Left renal cortex interstitium (tissue), 4 donors: ENCODE results near the gene LGALS7. TPM values are rescaled to one million over a fixed set of nuclear protein-coding genes. Genes with fewer than 3 reads are reported as not detected.
"Not testable (repeated sequence)": the region's sequence is repeated elsewhere in the genome, so short reads cannot be mapped to it uniquely, and the experiment has no call there.

Experiments
- DNase-seq, 4 donors: peaks; one replicate each; pipeline ENCODE4 v3.0.0-alpha.2; 2013; ENCODE audit warnings: low read depth in 4 of 4, low spot score in 2 of 4, missing footprints in 1 of 4
- polyA plus RNA-seq, 4 donors: library from polyadenylated mRNA; unstranded; fragments of 120-200 nt; gene quantifications; one replicate each; pipeline ENCODE4 v1.2.1, GENCODE V29; 2013; ENCODE audit not compliant: insufficient read length in 4 of 4

LGALS7 gene
- polyA plus RNA-seq, 4 donors = 0.41 to 1.4 (median 0.71) TPM; not detected in 1

DNA sequence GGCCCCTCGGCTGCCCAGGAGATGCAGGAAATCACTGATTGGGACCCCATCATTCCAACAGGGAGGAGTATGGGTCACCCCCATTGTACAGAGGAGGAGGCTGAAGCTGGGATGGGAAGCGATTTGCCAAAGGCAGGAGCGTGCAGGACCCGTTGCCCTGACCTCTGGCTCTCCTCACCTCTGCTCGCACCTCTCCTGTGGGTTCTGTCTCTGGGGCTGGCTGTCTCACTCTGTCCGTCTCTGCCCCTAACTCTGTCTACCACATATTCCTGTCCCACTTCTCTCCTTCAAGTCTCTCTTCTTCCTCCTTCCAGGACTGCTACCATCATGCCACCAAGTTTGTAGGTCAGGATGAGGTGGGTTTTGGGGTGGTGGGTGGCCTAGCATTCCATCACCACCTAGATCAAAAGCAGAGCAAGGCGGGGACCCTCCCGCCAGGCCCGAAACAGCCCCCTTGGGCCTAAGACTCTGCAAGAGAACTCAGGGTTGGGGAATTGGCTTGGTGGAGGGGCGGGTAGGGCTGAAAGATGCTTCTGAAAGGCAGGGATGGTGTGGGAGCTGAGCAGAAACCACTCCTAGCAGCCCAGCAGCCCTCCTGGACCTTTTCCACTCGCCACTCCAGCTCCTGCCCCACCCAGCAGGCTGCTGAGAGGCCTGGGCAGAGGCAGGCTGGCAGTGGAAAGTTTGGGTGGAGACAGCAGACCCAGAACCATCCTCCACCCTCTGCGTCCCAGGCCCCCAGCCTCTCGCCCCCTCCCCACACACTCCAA, 1.0 kb upstream of the LGALS7 start:
- no peak for DNase-seq

DNA sequence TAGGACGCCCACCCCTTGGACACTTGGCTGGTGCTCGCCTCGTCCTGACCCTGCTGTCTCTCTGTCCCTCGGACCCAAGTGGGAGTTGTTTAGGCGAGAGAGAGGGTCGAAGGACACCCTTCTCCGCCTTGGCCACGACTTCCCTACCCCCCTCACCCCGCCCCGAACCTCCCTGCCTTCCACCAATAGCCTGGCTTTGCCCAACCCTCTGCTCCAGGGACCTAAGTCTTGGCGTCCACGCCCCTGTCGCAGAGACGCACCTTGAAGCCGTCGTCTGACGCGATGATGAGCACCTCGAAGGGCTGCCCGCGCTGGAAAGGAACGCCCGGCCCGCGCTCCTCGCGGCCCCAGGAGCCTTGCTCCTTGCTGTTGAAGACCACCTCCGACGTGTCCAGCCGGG, 1.7 kb downstream of the LGALS7 start:
- DNase-seq = not testable (repeated sequence)

DNA sequence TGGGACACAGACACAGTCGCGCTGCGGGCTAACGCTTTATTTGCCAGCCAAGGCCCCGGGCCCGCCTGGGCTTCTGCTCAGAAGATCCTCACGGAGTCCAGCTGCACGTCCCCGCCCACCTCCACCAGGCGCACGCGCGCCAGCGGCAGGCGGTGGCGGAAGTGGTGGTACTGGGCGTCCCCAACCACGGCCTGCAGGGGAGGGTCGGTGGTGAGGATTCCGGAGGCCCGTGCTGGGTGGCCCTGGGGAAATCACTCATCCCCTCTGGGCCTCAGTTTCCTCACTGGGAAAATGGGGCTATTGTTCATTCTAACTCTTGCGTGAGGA, 2.4 kb downstream of the LGALS7 start:
- DNase-seq = not testable (repeated sequence)

DNA sequence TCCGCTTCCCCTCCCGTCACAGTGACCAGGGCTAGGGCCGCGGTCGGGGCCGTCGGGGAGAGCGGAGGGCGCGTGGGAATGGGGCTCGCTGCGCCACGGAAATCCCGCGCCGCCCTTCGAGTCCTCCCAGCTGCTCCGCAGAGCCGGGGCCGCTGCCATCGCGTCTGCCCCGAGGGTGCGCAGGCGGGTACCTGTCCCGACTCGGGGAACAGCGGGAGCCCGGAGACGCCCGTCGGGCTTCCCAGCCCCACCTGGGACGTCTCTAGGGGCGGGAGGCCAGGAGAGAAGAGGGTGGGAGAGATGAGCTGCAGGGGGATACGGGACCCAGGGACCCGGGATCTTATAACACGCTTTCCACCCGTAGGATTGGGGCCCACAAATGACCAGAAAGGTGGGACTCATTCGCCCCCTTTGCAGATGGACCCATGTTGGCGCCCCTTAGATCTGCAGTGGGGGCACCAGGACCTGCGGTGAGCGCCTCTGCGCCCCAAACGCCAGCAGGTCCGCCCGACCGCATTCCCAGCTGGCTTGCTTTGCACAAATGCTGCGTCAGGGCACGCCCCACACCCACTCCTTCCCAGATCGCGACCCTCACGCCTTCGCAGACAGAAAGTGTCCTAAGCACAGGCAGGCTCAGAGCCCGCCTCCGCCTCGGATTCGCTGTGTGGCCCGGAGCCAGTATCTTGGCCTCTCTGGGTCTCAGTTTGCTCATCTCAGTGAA, 2.9 kb downstream of the LGALS7 start:
- DNase-seq = not testable (repeated sequence)

DNA sequence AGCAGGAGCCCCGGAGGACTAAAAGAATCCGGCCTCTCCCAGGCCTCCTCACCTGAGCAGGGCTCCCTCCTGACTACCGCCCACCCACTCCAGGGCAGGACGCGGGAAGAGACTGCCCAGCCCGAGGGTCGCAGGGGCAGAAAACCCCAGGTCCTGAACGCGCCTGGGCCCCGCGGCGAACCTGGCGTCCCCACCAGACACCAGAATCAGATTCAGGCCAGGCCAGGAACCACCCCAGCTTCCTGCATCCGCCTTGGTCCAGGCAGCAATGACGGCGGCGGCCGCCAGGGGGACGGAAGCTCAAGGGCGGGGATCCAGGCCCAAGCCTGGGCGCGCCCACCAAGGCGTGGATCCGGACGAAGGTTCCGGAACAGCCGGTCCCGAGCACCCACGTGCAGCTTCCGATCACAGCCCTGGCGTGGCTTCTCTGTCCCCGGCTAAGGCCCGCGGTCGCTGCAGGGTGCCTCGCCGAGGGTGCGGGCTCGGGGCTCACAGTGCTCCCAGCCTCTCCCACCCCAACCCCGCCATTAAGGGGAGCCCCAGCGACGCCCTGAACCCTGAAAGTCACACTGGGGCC, 3.6 kb downstream of the LGALS7 start:
- DNase-seq = peak in 3 of 4 donors; percentile 57 to 71 (median 70)

DNA sequence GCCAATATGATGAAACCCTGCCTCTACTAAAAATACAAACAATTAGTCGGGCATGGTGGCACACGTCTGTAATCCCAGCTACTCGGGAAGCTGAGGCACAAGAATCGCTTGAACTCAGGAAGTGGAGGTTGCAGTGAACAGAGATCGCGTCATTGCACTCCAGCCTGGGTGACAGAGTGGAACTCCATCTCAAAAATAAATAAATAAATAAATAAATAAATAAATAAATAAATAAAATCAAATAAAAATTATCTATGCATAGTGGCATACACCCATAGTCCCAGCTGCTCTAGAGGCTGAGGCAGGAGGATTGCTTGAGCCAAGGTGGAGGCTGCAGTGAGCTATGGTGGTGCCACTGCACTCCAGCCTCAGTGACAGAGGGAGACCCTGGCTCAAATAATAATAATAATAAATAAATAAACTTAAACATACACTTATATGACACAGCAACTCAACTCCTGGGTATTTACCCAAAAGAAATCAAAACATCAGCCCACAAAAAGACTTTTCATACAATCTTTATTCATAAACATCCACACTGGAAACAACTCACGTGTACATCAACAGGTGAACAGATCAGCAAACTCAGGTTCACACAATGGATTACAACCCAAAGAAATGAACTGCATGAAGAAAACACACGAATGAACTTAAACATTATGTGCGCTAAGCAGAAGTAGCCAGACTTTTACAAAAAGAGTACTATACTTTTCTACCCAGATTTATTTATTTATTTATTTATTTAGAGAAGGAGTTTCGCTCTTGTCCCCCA, 6.9 kb downstream of the LGALS7 start:
- DNase-seq = no peak

DNA sequence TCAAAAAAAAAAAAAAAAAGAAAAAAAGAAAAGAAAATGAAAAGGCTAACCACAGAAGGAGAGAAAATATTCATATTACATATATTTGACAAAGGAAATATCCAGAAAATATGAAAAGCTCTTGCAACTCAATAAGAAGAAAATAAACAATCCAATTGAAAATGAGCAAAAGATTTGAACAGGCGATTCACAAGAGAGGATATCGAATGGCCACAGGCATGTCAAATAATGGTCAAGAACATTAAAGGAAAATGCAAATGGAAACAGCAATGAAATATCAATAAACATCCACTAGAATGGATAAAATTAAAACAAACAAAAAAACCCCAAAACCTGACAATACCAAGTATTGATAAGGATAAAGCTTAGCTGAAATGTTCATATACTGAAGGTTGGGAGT, 8.1 kb downstream of the LGALS7 start:
- DNase-seq = no peak

DNA sequence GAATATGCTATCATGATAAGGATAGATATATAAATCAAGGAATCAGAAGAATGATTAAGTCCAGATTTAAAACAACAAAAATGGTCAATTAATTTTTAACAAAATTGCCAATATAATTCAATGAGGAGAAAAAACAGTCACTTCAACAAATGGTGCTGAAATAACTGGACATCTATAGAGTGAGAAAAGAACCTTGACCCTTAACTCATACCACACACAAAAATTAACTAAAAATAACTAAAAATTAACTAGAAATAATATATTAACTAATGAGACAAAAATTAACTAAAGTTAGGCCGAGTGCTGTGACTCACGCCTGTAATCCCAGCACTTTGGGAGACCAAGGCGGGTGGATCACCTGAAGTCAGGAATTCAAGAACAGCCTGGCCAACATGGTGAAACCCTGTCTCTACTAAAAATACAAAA, 9.5 kb downstream of the LGALS7 start:
- no peak for DNase-seq

DNA sequence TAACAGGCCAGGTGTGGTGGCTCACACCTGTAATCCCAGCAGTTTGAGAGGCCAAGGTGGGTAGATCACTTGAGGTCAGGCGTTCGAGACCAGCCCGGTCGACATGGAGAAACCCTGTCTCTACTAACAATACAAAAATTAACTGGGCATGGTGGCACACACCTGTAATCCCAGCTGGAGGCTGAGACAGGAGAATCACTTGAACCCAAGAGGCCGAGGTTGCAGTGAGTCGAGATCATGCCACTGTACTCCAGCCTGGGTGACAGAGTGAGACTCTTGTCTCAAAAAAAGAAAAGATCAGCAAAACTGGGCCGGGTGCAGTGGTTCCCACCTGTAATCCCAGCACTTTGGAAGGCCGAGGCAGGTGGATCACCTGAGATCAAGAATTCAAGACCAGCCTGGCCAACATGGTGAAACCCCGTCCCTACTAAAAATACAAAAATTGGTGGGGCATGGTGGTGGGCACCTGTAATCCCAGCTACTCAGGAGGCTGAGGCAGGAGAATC, 11.4 kb downstream of the LGALS7 start:
- DNase-seq = not testable (repeated sequence)

DNA sequence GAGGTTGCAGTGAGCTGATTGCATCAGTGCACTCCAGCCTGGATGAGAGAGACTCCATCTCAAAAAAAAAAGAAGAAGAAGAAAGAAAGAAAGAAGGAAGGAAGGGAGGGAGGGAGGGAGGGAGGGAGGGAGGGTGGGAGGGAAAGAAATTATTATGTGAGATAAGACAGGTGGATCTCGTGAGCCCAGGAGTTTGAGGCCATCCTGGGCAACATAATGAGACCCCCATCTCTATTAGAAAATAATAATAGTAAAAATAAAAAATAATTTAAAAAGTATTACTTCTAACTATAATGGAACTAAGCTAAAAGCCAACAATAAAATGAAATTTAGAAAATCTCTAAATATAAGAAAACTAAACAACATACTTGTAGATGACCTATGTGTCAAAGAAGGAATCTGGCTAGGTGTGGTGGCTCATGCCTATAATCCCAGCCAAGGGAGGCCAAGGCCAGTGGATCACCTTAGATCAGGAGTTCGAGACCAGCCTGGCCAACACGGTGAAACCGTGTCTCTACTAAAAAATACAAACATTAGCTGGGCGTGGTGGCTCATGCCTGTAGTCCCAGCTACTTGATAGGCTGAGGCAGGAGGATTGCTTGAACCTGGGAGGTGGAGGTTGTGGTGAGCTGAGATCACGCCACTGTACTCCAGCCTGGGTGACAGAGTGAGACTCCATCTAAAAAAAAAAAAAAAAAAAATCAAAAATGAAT, 12.4 kb downstream of the LGALS7 start:
- not testable (repeated sequence) for DNase-seq

DNA sequence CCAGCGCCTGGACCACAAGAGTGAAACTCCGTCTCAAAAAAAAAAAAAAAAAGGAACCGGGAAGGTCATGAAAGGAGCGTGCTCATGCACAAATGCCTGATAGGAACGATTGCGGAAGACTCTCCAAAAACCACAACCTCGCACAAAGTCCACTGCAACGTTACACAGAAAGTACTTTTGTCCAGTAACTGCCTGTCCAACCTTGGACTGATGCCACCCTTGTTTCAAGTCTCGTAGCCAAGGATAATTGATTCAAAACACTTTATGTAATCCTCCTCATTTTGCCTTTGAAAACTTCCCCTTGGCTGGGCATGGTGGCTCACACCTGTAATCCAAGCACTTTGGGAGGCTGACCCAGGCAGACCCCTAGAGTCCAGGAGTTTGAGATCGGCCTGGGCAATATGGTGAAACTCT, 13.7 kb downstream of the LGALS7 start:
- no peak for DNase-seq

DNA sequence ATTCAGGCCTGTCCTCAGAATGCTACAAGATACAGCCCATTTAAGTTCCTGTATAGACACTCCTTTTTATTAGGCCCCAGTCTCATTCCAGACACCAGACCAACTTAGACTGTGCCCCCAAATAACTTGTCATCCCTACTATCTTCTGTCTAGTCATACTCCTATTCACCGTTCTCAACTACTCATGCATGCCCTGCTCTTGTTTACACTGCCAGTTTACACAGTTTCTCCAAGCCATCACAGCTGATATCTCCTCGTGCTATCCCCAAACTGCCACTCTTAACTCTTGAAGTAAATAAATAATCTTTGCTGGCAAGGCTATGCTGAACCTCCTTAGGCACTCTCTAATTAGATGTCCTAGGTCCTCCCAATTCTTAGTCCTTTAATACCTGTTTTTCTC, 19.1 kb downstream of the LGALS7 start:
- DNase-seq = not testable (repeated sequence)

DNA sequence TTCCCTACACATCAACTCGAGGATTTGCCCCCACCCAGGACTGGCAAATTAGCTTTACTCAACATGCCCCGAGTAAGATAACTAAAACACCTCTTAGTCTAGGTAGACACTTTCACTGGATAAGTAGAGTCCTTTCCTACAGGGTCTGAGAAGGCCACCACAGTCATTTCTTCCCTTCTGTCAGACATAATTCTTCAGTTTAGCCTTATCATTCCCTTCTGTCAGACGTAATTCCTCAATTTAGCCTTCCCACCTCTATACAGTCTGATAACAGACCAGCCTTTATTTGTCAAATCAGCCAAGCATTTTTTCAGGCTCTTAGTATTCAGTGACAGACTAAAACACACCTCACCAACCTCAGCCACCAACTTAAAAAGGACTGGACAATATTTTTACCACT, 19.5 kb downstream of the LGALS7 start:
- DNase-seq = not testable (repeated sequence)

DNA sequence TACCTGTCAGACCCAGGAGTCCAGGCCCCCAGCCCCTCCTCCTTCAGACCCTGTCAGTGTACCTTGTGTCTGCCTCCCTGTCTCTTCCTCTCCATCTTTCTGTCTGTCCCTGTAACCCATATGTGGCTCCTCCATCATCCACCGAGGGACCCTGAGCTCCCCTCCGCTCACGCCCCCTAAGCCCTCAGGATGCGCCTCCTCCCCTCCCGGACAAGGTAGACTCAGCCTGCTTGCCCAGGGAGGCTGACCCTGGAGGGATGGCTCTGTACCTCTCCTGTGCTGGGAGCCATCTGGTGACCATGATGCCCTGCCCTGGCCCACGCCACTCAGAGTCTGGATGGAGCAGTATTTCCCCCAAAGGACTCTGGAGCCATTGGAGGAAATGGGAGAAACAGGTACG, 28.0 kb downstream of the LGALS7 start:
- no peak for DNase-seq

DNA sequence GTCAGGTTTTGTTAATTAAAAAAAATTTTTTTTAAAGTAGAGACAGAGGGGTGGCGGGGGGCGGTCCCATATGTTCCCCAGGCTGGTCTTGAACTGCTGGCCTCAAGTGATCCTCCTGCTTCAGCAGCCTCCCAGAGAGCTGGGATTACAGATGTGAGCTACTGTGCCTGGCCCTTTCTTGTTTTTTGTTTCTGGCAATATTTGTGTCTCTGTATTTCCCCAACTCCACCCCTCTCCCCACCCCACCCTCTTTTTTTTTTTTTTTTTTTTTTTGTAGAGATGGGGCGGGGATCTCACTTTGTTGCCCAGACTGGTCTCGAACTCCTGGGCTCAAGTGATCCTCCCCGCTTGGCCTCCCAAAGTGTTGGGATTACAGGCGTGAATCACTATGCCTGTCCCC, 28.4 kb downstream of the LGALS7 start:
- DNase-seq = no peak

DNA sequence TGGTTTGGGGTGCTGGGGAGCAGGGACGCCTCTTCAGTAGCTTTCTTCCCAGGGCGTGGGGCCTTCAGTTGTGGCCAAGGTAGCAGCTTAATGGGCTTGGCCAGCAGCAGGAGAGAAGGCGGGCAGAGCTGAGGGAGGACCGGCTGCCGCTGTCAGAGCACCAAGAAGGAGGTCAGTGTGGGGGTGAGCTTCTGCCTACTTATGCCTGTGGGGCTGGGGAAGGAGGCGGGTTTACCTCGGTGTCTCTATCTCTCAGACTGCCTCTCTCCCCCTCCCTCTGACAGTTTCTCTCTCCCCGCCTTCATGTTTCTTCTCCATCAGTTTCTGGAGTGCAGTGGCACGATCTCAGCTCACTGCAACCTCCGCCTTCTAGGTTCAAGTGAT, 29.0 kb downstream of the LGALS7 start, which contains the start of gene CAPN12:
TSS of gene CAPN12 (minus strand) at position 177 of the 384 bp plus-strand sequence. CDS start 309 bp downstream, outside the sequence.
- no peak for DNase-seq

DNA sequence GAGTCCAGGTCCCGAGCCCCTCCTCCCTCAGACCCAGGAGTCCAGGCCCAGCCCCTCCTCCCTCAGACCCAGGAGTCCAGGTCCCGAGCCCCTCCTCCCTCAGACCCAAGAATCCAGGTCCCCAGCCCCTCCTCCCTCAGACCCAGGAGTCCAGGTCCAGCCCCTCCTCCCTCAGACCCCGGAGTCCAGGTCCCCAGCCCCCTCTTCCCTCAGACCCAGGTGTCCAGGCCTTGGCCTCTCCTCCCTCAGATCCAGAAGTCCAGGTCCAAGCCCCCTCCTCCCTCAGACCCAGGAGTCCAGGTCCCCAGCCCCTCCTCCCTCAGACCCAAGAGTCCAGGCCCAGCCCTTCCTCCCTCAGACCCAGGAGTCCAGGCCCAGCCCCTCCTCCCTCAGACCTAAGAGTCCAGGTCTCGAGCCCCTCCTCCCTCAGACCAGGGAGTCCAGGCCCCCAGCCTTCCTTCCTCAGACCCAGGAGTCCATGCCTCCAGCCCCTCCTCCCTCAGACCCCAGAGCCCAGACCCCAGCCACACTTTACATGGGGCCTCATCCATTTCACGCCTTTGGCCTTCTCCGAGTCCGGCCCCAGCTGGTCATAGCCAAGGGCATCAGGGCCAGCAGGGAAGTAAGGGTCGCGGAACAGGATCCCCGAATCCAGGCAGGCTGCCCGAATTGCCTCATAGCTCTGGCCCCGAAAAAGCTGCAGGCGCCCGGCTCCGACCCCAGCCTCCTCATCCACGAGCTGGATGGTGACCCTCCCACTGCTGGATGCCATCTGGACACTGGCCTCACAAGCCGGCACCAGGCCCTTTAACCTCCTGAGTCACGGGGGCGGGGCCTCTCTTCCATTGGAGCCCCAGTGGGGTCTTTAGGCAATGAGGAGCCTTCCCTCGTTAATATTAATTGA, 29.7 kb downstream of the LGALS7 start:
- no peak for DNase-seq

DNA sequence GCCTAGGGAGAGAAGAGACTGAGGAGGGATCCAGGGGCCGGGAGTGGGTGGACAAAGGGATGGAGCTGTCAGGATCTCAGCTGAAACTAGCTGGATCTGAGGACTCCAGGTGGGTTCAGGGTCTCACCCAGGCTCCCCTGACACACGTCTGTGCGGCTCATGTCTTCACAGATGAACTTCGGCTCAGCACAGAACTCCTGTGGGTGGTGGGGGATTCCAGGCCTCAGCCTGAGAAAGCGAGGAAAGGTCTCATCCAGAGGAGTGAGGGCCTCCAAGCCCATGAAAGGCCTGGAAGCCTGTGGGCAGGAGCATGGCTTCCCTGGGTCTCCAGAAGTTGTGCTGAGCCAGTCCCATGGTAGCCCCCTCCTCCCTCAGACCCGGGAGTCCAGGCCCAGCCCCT, 30.4 kb downstream of the LGALS7 start:
- no peak for DNase-seq

DNA sequence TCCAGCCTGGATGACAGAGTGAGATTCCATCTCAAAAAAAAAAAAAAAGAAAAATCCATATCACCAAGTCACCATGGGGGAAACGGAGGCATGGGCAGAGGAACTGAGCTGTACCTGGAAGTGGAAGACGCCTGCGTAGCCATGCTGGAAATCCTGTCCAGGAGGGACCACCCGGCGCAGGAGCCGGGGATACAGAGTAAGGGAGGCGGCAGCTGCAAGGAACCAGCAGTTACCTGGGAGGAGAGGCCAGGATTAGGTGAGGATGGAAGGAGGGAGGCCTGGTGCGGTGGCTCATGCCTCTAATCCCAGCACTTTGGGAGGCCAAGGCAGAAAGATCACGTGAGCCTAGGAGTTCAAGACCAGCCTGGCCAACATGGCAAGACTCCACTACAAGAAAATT, 31.0 kb downstream of the LGALS7 start:
- DNase-seq = no peak
